Naive thymus-derived CD4-positive, alpha-beta T cell (primary cell): ENCODE results near the gene RHBDF1. TPM values are rescaled to one million over a fixed set of nuclear protein-coding genes. Genes with fewer than 3 reads are reported as not detected.

Experiments
- ATAC-seq: fragments of 150-1000 bp; cut with Tn5 transposase; 2 replicates; pipeline ENCODE4 v1.10.0; 2021; ENCODE audit warnings: mild to moderate bottlenecking, moderate library complexity
- CTCF ChIA-PET: fragments of 350-600 bp; sonication (Branson Sonifier 250); formaldehyde crosslinking; loops from one replicate; lab custom pipeline; 2021; ENCODE audit warnings: antibody characterized with exemption; lab: Charles Lee
- POLR2A ChIA-PET: fragments of 350-600 bp; sonication (Branson Sonifier 250); formaldehyde crosslinking; loops from one replicate; lab custom pipeline; 2021; ENCODE audit warnings: antibody characterized with exemption, inconsistent platforms; lab: Charles Lee
- DNase-seq, 9 donors: peaks; one replicate each; pipeline versions ENCODE4 v3.0.0 to v3.0.0-alpha.2; 2020 to 2022; ENCODE audit warnings: mixed read lengths in 1 of 9
- H3K27ac ChIP-seq: one replicate; pipeline ENCODE4 v1.7.0; 2013; ENCODE audit warnings: mild to moderate bottlenecking, low read depth, low read length, moderate library complexity
- H3K27me3 ChIP-seq, 2 donors: one replicate each; pipeline ENCODE4 v1.7.0; 2013; ENCODE audit warnings: low read length in 2 of 2, mild to moderate bottlenecking in 2 of 2, moderate library complexity in 2 of 2; ENCODE audit not compliant: control insufficient read depth in 2 of 2, insufficient read depth in 2 of 2
- H3K36me3 ChIP-seq, 3 experiments: 1 replicate in 2 of 3; 2 replicates in 1 of 3; pipeline ENCODE4 v1.7.0; 2013; ENCODE audit warnings: low read length in 3 of 3, mild to moderate bottlenecking in 3 of 3, moderate library complexity in 1 of 3; ENCODE audit not compliant: insufficient read depth in 3 of 3, control insufficient read depth in 2 of 3
- H3K4me1 ChIP-seq, 2 donors: one replicate each; pipeline ENCODE4 v1.7.0; 2013; ENCODE audit warnings: low read length in 2 of 2, mild to moderate bottlenecking in 2 of 2, moderate library complexity in 1 of 2; ENCODE audit not compliant: control insufficient read depth in 2 of 2, insufficient read depth in 2 of 2
- H3K4me3 ChIP-seq: 2 replicates; pipeline ENCODE4 v1.7.0; 2013; ENCODE audit warnings: mild to moderate bottlenecking, low read length
- H3K9me3 ChIP-seq, 3 experiments: 1 replicate in 2 of 3; 2 replicates in 1 of 3; pipeline ENCODE4 v1.7.0; 2013; ENCODE audit warnings: low read length in 3 of 3; ENCODE audit not compliant: control insufficient read depth in 2 of 3
- H3K27ac Mint-ChIP-seq, 9 donors: one replicate each; pipeline ENCODE4 v1.8.0; 2020 to 2022; ENCODE audit warnings: mixed read lengths in 9 of 9, mild to moderate bottlenecking in 8 of 9, moderate library complexity in 5 of 9, inconsistent platforms in 2 of 9
- H3K27me3 Mint-ChIP-seq, 5 donors: one replicate each; pipeline ENCODE4 v1.8.0; 2021 to 2022; ENCODE audit warnings: mixed read lengths in 5 of 5, mild to moderate bottlenecking in 1 of 5
- H3K36me3 Mint-ChIP-seq, 5 donors: one replicate each; pipeline ENCODE4 v1.8.0; 2020 to 2022; ENCODE audit warnings: mixed read lengths in 5 of 5, mild to moderate bottlenecking in 3 of 5, inconsistent platforms in 1 of 5
- H3K4me1 Mint-ChIP-seq, 7 donors: one replicate each; pipeline ENCODE4 v1.8.0; 2020 to 2022; ENCODE audit warnings: mixed read lengths in 7 of 7, mild to moderate bottlenecking in 3 of 7, inconsistent platforms in 1 of 7
- H3K4me3 Mint-ChIP-seq, 10 donors: one replicate each; pipeline ENCODE4 v1.8.0; 2020 to 2022; ENCODE audit warnings: mild to moderate bottlenecking in 10 of 10, mixed read lengths in 10 of 10, moderate library complexity in 6 of 10, inconsistent platforms in 2 of 10
- H3K9me3 Mint-ChIP-seq, 11 donors: one replicate each; pipeline ENCODE4 v1.8.0; 2020 to 2022; ENCODE audit warnings: mixed read lengths in 11 of 11, mild to moderate bottlenecking in 4 of 11, inconsistent platforms in 1 of 11, moderate library complexity in 1 of 11
- intact Hi-C, 2 donors: fragments of 100-400 bp; cut with micrococcal nuclease; formaldehyde crosslinking; loops; one replicate each; pipeline ENCODE4 v1.15.1; 2023
- polyA plus RNA-seq, 2 donors: library from polyadenylated mRNA; unstranded; fragments of 300-500 nt; fragmentation: Illumina TruSeq; gene quantifications; one replicate each; pipeline ENCODE4 v1.2.3, GENCODE V29; 2021
- total RNA-seq, 6 experiments: library from RNA in 5 of 6; stranded (reverse) in 5 of 6; gene quantifications; 1 replicate in 5 of 6; 2 replicates in 1 of 6; pipeline ENCODE4 v1.2.3 and lab custom pipeline; 2021 to 2026

RHBDF1 gene
- total and polyA plus RNA-seq, 7 experiments from 2014 or later = 0.66 to 1.6 TPM; not detected in 5

GRCh38 chr16:89391-90302 is 17.2 kb upstream of the RHBDF1 start:
- intact Hi-C loops = no loop called here
- H3K27ac ChIP-seq = no peak overlapping the region
- Mint-ChIP-seq H3K4me1 (peaks cover 4 to 10% (median 5%) of the 10 kb centered on the region in 7 donors), H3K4me3 (no peak overlapping the region), H3K27me3 (no peaks in the 10 kb centered on the region), H3K9me3 (no peaks in the 10 kb centered on the region), H3K36me3 (peaks cover 0 to 10% (median 0%) of the 10 kb centered on the region in 5 donors), H3K27ac (no peak overlapping the region)
- CTCF ChIA-PET = interaction anchor here (0.7 kb wide), 1 partner anchor 17 kb away, joined by 3 read pairs; no protein-coding TSS in a partner anchor
- H3K27me3 ChIP-seq = no peaks in the 10 kb centered on the region
- peaks cover 0 to 76% (median 0%) of the 10 kb centered on the region in 3 experiments for H3K36me3 ChIP-seq
- DNase-seq (no peak), ATAC-seq (no peak)
- peaks cover 2 to 6% of the 10 kb centered on the region in 2 donors for H3K4me1 ChIP-seq
- no peaks in the 10 kb centered on the region for H3K9me3 ChIP-seq
- POLR2A ChIA-PET = interaction anchor here (0.5 kb wide), 1 partner anchor 8 kb away, joined by 3 read pairs; no protein-coding TSS in a partner anchor
- no peak overlapping the region for H3K4me3 ChIP-seq

- Histone ChIP-seq H3K27me3 (no peaks in the 10 kb centered on the region), H3K27ac (no peak overlapping the region), H3K4me1 (peaks cover 10 to 11% of the 10 kb centered on the region in 2 donors), H3K4me3 (no peak overlapping the region), H3K9me3 (no peaks in the 10 kb centered on the region), H3K36me3 (peaks cover 0 to 84% (median 0%) of the 10 kb centered on the region in 3 experiments)
- H3K4me1 Mint-ChIP-seq = peaks cover 12 to 19% (median 15%) of the 10 kb centered on the region in 7 donors
- no peak for ATAC-seq
- ChIA-PET CTCF (no interaction called here), POLR2A (no interaction called here)
- no peak overlapping the region for H3K27ac Mint-ChIP-seq
- no peaks in the 10 kb centered on the region for H3K27me3 Mint-ChIP-seq
- intact Hi-C loops = no loop called here
- H3K9me3 Mint-ChIP-seq = no peaks in the 10 kb centered on the region
- H3K4me3 Mint-ChIP-seq = no peak overlapping the region
- peaks cover 0 to 10% (median 3%) of the 10 kb centered on the region in 5 donors for H3K36me3 Mint-ChIP-seq
- DNase-seq = no peak
Measured at GRCh38 chr16:88613-89012, 16.2 kb upstream of the RHBDF1 start.

GRCh38 chr16:86483-86952 is 14.1 kb upstream of the RHBDF1 start:
- H3K9me3 Mint-ChIP-seq = no peaks in the 10 kb centered on the region
- peaks cover 16 to 27% (median 25%) of the 10 kb centered on the region in 7 donors for H3K4me1 Mint-ChIP-seq
- DNase-seq = no peak
- ChIA-PET POLR2A (no interaction called here), CTCF (interaction anchor here (2.5 kb wide), 1 partner anchor 10 kb away, joined by 9 read pairs; no protein-coding TSS in a partner anchor)
- Histone ChIP-seq H3K27me3 (no peaks in the 10 kb centered on the region), H3K9me3 (no peaks in the 10 kb centered on the region), H3K4me3 (no peak overlapping the region), H3K27ac (no peak overlapping the region), H3K4me1 (peaks cover 10 to 11% of the 10 kb centered on the region in 2 donors), H3K36me3 (peaks cover 0 to 76% (median 0%) of the 10 kb centered on the region in 3 experiments)
- no peak overlapping the region for H3K4me3 Mint-ChIP-seq
- peaks cover 0 to 10% (median 4%) of the 10 kb centered on the region in 5 donors for H3K36me3 Mint-ChIP-seq
- intact Hi-C loops = no loop called here
- H3K27me3 Mint-ChIP-seq = no peaks in the 10 kb centered on the region
- no peak for ATAC-seq
- no peak overlapping the region for H3K27ac Mint-ChIP-seq

DNA sequence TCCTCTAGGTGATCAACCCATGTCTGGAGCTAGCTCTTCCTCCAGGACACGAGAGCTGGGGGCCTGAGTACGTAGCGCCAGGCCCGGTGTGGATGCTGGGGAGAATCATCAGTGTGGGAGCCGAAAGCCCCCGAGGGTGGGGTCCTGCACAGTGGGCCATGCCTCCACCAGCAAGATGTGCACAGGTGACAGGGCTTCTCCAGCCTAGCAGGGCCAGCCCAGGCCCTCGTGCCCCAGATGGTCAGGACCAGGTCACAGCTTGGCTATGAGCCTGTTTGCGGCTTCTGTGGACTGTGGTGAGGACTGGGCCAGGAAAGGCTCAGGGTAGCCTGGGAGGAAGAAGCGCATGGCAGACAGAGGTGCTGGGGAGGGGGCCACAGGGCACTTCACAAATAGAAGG is 13.4 kb upstream of the RHBDF1 start:
- no peaks in the 10 kb centered on the region for H3K27me3 Mint-ChIP-seq
- no peaks in the 10 kb centered on the region for H3K9me3 Mint-ChIP-seq
- peaks cover 16 to 27% (median 25%) of the 10 kb centered on the region in 7 donors for H3K4me1 Mint-ChIP-seq
- Histone ChIP-seq H3K27ac (no peak overlapping the region), H3K4me1 (peaks cover 10 to 11% of the 10 kb centered on the region in 2 donors), H3K27me3 (no peaks in the 10 kb centered on the region), H3K4me3 (no peak overlapping the region), H3K9me3 (no peaks in the 10 kb centered on the region), H3K36me3 (peaks cover 0 to 73% (median 0%) of the 10 kb centered on the region in 3 experiments)
- ChIA-PET POLR2A (interaction anchor here (0.9 kb wide), 1 partner anchor 9 kb away, joined by 3 read pairs; no protein-coding TSS in a partner anchor), CTCF (interaction anchor here (1.3 to 2.5 kb wide), 2 partner anchors 11 to 26 kb away, joined by 3 to 9 read pairs; no protein-coding TSS in a partner anchor)
- H3K27ac Mint-ChIP-seq = peak overlapping the region in 4 of 9 donors; percentile 23 to 81 (median 40)
- no peak for DNase-seq
- ATAC-seq = no peak
- H3K4me3 Mint-ChIP-seq = no peak overlapping the region
- intact Hi-C loops = no loop called here
- peaks cover 0 to 10% (median 4%) of the 10 kb centered on the region in 5 donors for H3K36me3 Mint-ChIP-seq

- peaks cover 16 to 27% (median 25%) of the 10 kb centered on the region in 7 donors for H3K4me1 Mint-ChIP-seq
- peak overlapping the region in 1 of 10 donors; percentile 45 for H3K4me3 Mint-ChIP-seq
- intact Hi-C loops = no loop called here
- no peaks in the 10 kb centered on the region for H3K9me3 Mint-ChIP-seq
- no peaks in the 10 kb centered on the region for H3K9me3 ChIP-seq
- H3K27me3 Mint-ChIP-seq = no peaks in the 10 kb centered on the region
- no peak overlapping the region for H3K4me3 ChIP-seq
- H3K36me3 Mint-ChIP-seq = peaks cover 0 to 7% (median 4%) of the 10 kb centered on the region in 5 donors
- ATAC-seq = no peak
- CTCF ChIA-PET = interaction anchor here (1.3 to 2.5 kb wide), 2 partner anchors 11 to 25 kb away, joined by 3 to 9 read pairs; no protein-coding TSS in a partner anchor
- H3K27ac ChIP-seq = no peak overlapping the region
- POLR2A ChIA-PET = interaction anchor here (0.9 kb wide), 1 partner anchor 9 kb away, joined by 3 read pairs; no protein-coding TSS in a partner anchor
- peaks cover 0 to 71% (median 0%) of the 10 kb centered on the region in 3 experiments for H3K36me3 ChIP-seq
- no peaks in the 10 kb centered on the region for H3K27me3 ChIP-seq
- H3K27ac Mint-ChIP-seq = peak overlapping the region in 3 of 9 donors; percentile 78 to 86 (median 81)
- peaks cover 10 to 11% of the 10 kb centered on the region in 2 donors for H3K4me1 ChIP-seq
- DNase-seq = no peak
Measured at GRCh38 chr16:85407-85782, 13.0 kb upstream of the RHBDF1 start.

DNA sequence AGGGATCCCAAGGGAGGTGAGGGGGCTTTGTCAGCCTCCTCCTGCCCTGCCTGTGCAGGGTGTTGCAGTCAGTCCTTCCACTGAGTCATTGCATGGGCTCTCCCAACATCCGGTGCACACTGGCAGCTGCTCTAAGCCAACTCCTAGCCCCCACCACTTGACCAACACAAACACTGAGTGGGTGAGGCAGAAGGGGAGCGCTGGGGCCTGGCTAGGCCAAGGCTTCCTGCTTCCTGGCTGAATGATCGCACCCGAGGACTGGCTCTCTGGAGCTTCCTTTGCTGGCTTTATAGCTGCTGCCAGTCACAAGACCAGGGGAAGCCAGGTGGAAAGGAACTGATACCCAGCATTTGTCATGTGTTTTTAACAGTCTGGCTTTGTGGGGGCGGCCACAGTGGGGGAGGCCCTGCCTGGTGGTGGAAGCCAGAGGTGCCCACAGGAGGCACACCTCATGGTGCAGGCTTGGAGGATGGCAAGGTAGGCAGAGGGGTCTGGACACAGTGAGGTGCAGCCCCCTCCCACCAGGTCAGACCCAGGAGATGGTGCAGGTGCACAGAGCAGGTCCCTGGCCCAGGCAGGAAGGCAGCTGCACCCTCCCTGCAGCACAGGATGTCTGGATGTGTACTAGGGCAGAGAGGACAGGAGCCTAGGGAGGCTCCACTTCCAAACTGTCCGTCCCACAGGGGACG is 12.4 kb upstream of the RHBDF1 start:
- H3K9me3 ChIP-seq = no peaks in the 10 kb centered on the region
- peaks cover 0 to 70% (median 0%) of the 10 kb centered on the region in 3 experiments for H3K36me3 ChIP-seq
- Mint-ChIP-seq H3K27ac (peak overlapping the region in 8 of 9 donors; percentile 59 to 92 (median 82)), H3K27me3 (no peaks in the 10 kb centered on the region), H3K36me3 (peaks cover 0 to 6% (median 4%) of the 10 kb centered on the region in 5 donors), H3K9me3 (no peaks in the 10 kb centered on the region), H3K4me1 (peaks cover 16 to 30% (median 25%) of the 10 kb centered on the region in 7 donors), H3K4me3 (peak overlapping the region in 3 of 10 donors; percentile 17 to 58 (median 45))
- ChIA-PET POLR2A (no interaction called here), CTCF (interaction anchor here (1.3 to 2.5 kb wide), 2 partner anchors 12 to 25 kb away, joined by 3 to 9 read pairs; no protein-coding TSS in a partner anchor)
- H3K4me1 ChIP-seq = peaks cover 10 to 11% of the 10 kb centered on the region in 2 donors
- DNase-seq (peak in 1 of 9 donors; percentile 69), ATAC-seq (peak; percentile 64)
- H3K27me3 ChIP-seq = no peaks in the 10 kb centered on the region
- H3K4me3 ChIP-seq = no peak overlapping the region
- intact Hi-C loops = no loop called here
- peak overlapping the region; percentile 59 for H3K27ac ChIP-seq
